Fibroblast of skin of right quadriceps (primary cell): Measurements from ENCODE around the gene DACH1.
"Not testable (repeated sequence)": the region's sequence is repeated elsewhere in the genome, so short reads cannot be mapped to it uniquely, and the experiment has no call there.

Source experiments
- DNase-seq: peaks from one replicate; pipeline ENCODE4 v3.0.0-alpha.2; 2013

DACH1 gene

GRCh38 chr13:71827241-71827640, 39.8 kb downstream of the DACH1 start:
- no peak for DNase-seq

GRCh38 chr13:71820699-71821098, 46.3 kb downstream of the DACH1 start:
- DNase-seq: no peak

GRCh38 chr13:71817335-71817734, 49.7 kb downstream of the DACH1 start:
- no peak for DNase-seq

GRCh38 chr13:71814806-71815360, 52.1 kb downstream of the DACH1 start:
- DNase-seq: no peak

- no peak for DNase-seq
Measured at GRCh38 chr13:71813187-71813586, 53.8 kb downstream of the DACH1 start.

GRCh38 chr13:71811344-71811743, 55.7 kb downstream of the DACH1 start:
- DNase-seq: no peak

- DNase-seq: no peak
Measured at GRCh38 chr13:71808708-71809107, 58.3 kb downstream of the DACH1 start.

- no peak for DNase-seq
Measured at GRCh38 chr13:71806886-71807285, 60.1 kb downstream of the DACH1 start.

GRCh38 chr13:71803066-71803465, 63.9 kb downstream of the DACH1 start:
- DNase-seq: no peak

- DNase-seq: no peak
Measured at GRCh38 chr13:71801781-71802180, 65.2 kb downstream of the DACH1 start.

- no peak for DNase-seq
Measured at GRCh38 chr13:71801165-71801760, 65.7 kb downstream of the DACH1 start.

GRCh38 chr13:71799324-71799723, 67.7 kb downstream of the DACH1 start:
- no peak for DNase-seq

- no peak for DNase-seq
Measured at GRCh38 chr13:71798707-71799106, 68.3 kb downstream of the DACH1 start.

GRCh38 chr13:71797517-71797916, 69.5 kb downstream of the DACH1 start:
- DNase-seq: no peak

GRCh38 chr13:71789693-71790329, 77.2 kb downstream of the DACH1 start:
- DNase-seq: no peak

- no peak for DNase-seq
Measured at GRCh38 chr13:71789037-71789436, 78.0 kb downstream of the DACH1 start.

GRCh38 chr13:71787414-71787813, 79.6 kb downstream of the DACH1 start:
- DNase-seq: no peak

GRCh38 chr13:71786875-71787274, 80.1 kb downstream of the DACH1 start:
- no peak for DNase-seq

- DNase-seq: no peak
Measured at GRCh38 chr13:71785361-71785760, 81.6 kb downstream of the DACH1 start.

- DNase-seq: no peak
Measured at GRCh38 chr13:71780546-71780945, 86.5 kb downstream of the DACH1 start.

GRCh38 chr13:71778998-71779397, 88.0 kb downstream of the DACH1 start:
- DNase-seq: not testable (repeated sequence)

- DNase-seq: no peak
Measured at GRCh38 chr13:71775966-71776365, 91.0 kb downstream of the DACH1 start.

GRCh38 chr13:71774863-71775262, 92.1 kb downstream of the DACH1 start:
- DNase-seq: no peak

GRCh38 chr13:71773531-71773930, 93.5 kb downstream of the DACH1 start:
- no peak for DNase-seq

GRCh38 chr13:71772361-71772760, 94.6 kb downstream of the DACH1 start:
- DNase-seq: no peak
